ENCODE results near the gene EIF1AX. TPM values are rescaled to one million over a fixed set of nuclear protein-coding genes. Genes with fewer than 3 reads are reported as not detected.

EIF1AX gene
- polyA plus RNA-seq (46.3 and 67.1 TPM in 2 replicates), polyA minus RNA-seq (59.4 and 70.7 TPM in 2 replicates)

GRCh38 chrX:20141281-20142220, at the start of gene EIF1AX:
Gene EIF1AX (minus strand): TSS chrX:20141838. CDS start chrX:20141640, 198 bp downstream.
- Histone ChIP-seq H3K27ac (ENCODE audit: low read length) (peak within 1 kb of the TSS; percentile 74), H3F3A (ENCODE audit: insufficient read depth, low read length, poor library complexity, severe bottlenecking) (no peaks in the 10 kb centered on the region)

More at GRCh38 chrX:20141281-20142220, at the start of gene EIF1AX:
- Histone ChIP-seq H3K9me3 (ENCODE audit: low read length) (no peaks in the 10 kb centered on the region), H3K9me2 (ENCODE audit: insufficient read depth, low read length) (no peaks in the 10 kb centered on the region), H3K4me2 (ENCODE audit: low read length) (peak within 1 kb of the TSS; percentile 59), H4K20me1 (ENCODE audit: insufficient read depth) (no peaks in the 10 kb centered on the region), H3K27me3 (ENCODE audit: insufficient read depth, low read depth, low read length) (no peaks in the 10 kb centered on the region), H3K4me3 (ENCODE audit: low read length) (peak within 1 kb of the TSS; percentile 82), H2AFZ (ENCODE audit: low read depth, low read length) (no peak within 1 kb of the TSS), H3K9ac (ENCODE audit: low read length) (peak within 1 kb of the TSS; percentile 76), H3K36me3 (ENCODE audit: insufficient read depth, low read length) (no peaks in the 10 kb centered on the region), H3K79me2 (replicated peaks; ENCODE audit: insufficient read depth, low read length) (peaks cover 29% of the 10 kb centered on the region)
- TF ChIP-seq RAD21 (conservative IDR thresholded peaks at IDR 0.05): peak; percentile 21
- TF ChIP-seq REST (IDR thresholded peaks at IDR 0.05; ENCODE audit: borderline replicate concordance): no peak
- TF ChIP-seq POLR2AphosphoS5 (IDR thresholded peaks at IDR 0.05): peak; percentile 70
- no peak for TF ChIP-seq EZH2 (IDR thresholded peaks at IDR 0.05; ENCODE audit: borderline replicate concordance, insufficient read depth, low read length, poor library complexity, severe bottlenecking)
- TF ChIP-seq EP300 (conservative IDR thresholded peaks at IDR 0.05; ENCODE audit: poor library complexity, severe bottlenecking): peak; percentile 26
- TF ChIP-seq MXI1 (conservative IDR thresholded peaks at IDR 0.05; ENCODE audit: poor library complexity, severe bottlenecking): peak; percentile 93
- TF ChIP-seq TAF1 (IDR thresholded peaks at IDR 0.05; ENCODE audit: low read depth): no peak
- TF ChIP-seq SMC3 (conservative IDR thresholded peaks at IDR 0.05; ENCODE audit: poor library complexity): no peak
- TF ChIP-seq CTCF (IDR thresholded peaks at IDR 0.05; ENCODE audit: poor library complexity, severe bottlenecking): peak; percentile 22
